ENCODE data around the gene DRC7.

DRC7 gene

GRCh38 chr16:57666353-57667047 lies 28.1 kb upstream of the DRC7 start:
- TF ChIP-seq SUZ12 (IDR thresholded peaks at IDR 0.05) (no peak), CTBP1 (IDR thresholded peaks at IDR 0.05; ENCODE audit: borderline replicate concordance) (no peak), ARNT (IDR thresholded peaks at IDR 0.05) (no peak), ZNF384 (IDR thresholded peaks at IDR 0.05) (no peak), L3MBTL2 (conservative IDR thresholded peaks at IDR 0.05) (no peak), FOXM1 (IDR thresholded peaks at IDR 0.05; ENCODE audit: borderline replicate concordance) (no peak), SP1 (IDR thresholded peaks at IDR 0.05) (no peak), TARDBP (IDR thresholded peaks at IDR 0.05) (no peak), FOXK2 (IDR thresholded peaks at IDR 0.05) (no peak), BHLHE40 (IDR thresholded peaks at IDR 0.05; ENCODE audit: borderline replicate concordance) (no peak), ELF4 (IDR thresholded peaks at IDR 0.05) (no peak), FOXA1 (IDR thresholded peaks at IDR 0.05) (no peak), LEF1 (IDR thresholded peaks at IDR 0.05; ENCODE audit: borderline replicate concordance) (no peak), HDGF (IDR thresholded peaks at IDR 0.05; ENCODE audit: borderline replicate concordance) (no peak), NFRKB (IDR thresholded peaks at IDR 0.05) (no peak)
- TF ChIP-seq, protein P1, sequence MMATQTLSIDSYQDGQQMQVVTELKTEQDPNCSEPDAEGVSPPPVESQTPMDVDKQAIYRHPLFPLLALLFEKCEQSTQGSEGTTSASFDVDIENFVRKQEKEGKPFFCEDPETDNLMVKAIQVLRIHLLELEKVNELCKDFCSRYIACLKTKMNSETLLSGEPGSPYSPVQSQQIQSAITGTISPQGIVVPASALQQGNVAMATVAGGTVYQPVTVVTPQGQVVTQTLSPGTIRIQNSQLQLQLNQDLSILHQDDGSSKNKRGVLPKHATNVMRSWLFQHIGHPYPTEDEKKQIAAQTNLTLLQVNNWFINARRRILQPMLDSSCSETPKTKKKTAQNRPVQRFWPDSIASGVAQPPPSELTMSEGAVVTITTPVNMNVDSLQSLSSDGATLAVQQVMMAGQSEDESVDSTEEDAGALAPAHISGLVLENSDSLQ (IDR thresholded peaks at IDR 0.05): no peak
- ChIA-PET POLR2A (no interaction called here), CTCF (no interaction called here)
- no peak for DNase-seq (ENCODE audit: extremely low spot score)

GRCh38 chr16:57667048-57667525 lies 27.5 kb upstream of the DRC7 start:
- TF ChIP-seq NFRKB (IDR thresholded peaks at IDR 0.05) (no peak), LEF1 (IDR thresholded peaks at IDR 0.05; ENCODE audit: borderline replicate concordance) (no peak), ELF4 (IDR thresholded peaks at IDR 0.05) (no peak), L3MBTL2 (conservative IDR thresholded peaks at IDR 0.05) (no peak), FOXK2 (IDR thresholded peaks at IDR 0.05) (no peak), FOXM1 (IDR thresholded peaks at IDR 0.05; ENCODE audit: borderline replicate concordance) (no peak), CTBP1 (IDR thresholded peaks at IDR 0.05; ENCODE audit: borderline replicate concordance) (no peak), TARDBP (IDR thresholded peaks at IDR 0.05) (no peak), ZNF384 (IDR thresholded peaks at IDR 0.05) (no peak), BHLHE40 (IDR thresholded peaks at IDR 0.05; ENCODE audit: borderline replicate concordance) (no peak), HDGF (IDR thresholded peaks at IDR 0.05; ENCODE audit: borderline replicate concordance) (no peak), SP1 (IDR thresholded peaks at IDR 0.05) (no peak), SUZ12 (IDR thresholded peaks at IDR 0.05) (no peak), FOXA1 (IDR thresholded peaks at IDR 0.05) (no peak), ARNT (IDR thresholded peaks at IDR 0.05) (no peak)
- TF ChIP-seq, protein P1 (IDR thresholded peaks at IDR 0.05): no peak
- ChIA-PET CTCF (interaction anchor here (0.9 kb wide), 1 partner anchor 74 kb away, joined by 3 read pairs; no protein-coding TSS in a partner anchor), POLR2A (interaction anchor here (0.7 kb wide), 1 partner anchor 68 kb away, joined by 4 read pairs; no protein-coding TSS in a partner anchor)
- no peak for DNase-seq (ENCODE audit: extremely low spot score)

DNA sequence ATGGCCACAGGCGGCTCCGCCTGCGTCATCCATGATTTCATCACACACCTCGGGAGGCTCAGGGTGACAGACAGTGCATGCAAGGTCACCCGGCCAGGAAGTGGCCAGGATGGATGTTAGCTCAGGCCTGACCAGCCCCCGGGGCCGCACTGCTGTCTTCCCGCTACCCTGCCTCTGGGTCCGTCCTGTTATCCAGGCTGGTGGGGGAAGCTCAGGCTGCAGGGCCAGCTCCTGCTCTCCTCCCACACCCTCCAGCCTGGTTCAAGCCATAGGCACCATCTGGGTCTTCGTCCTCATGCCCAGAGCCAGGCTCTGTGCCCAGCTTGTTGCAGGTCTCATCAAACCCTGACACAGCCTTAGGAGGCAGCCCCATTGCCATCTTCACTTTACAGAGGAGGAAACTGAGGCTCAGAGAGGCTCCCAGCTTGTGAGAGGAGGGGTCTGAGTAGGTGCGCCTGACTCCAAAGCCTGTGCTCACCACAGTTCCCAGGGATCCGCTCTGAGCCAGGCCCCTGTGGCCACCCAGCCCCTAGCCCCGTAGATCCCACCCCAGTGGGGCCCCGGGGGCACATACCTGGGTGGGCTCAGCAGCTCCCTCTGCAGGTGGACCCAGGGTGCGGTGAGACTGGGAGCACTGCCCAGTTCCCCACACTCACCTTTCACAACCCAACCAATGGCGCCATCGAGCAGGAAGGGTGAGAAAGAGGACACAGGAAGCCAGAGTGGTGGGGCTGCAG lies 26.9 kb upstream of the DRC7 start:
- CTCF ChIA-PET: interaction anchor here (0.9 to 1.2 kb wide), 2 partner anchors 69 to 75 kb away, joined by 3 read pairs; no protein-coding TSS in a partner anchor
- TF ChIP-seq CTBP1 (IDR thresholded peaks at IDR 0.05; ENCODE audit: borderline replicate concordance): no peak
- no peak for TF ChIP-seq SP1 (IDR thresholded peaks at IDR 0.05)
- no peak for TF ChIP-seq ARNT (IDR thresholded peaks at IDR 0.05)
- TF ChIP-seq LEF1 (IDR thresholded peaks at IDR 0.05; ENCODE audit: borderline replicate concordance): no peak
- TF ChIP-seq ZNF384 (IDR thresholded peaks at IDR 0.05): no peak
- POLR2A ChIA-PET: interaction anchor here (0.7 kb wide), 1 partner anchor 67 kb away, joined by 4 read pairs; no protein-coding TSS in a partner anchor
- DNase-seq (ENCODE audit: extremely low spot score): no peak

- no peak for DNase-seq (ENCODE audit: extremely low spot score)
- CTCF ChIA-PET: interaction anchor here (1.2 kb wide), 1 partner anchor 68 kb away, joined by 3 read pairs; no protein-coding TSS in a partner anchor
- TF ChIP-seq LEF1 (IDR thresholded peaks at IDR 0.05; ENCODE audit: borderline replicate concordance): no peak
- POLR2A ChIA-PET: no interaction called here
Observed at GRCh38 chr16:57668263-57668571, 26.4 kb upstream of the DRC7 start, which contains the start of gene ADGRG3. ADGRG3 (plus strand) TSS chr16:57668306; CDS start chr16:57668348, 42 bp downstream.

GRCh38 chr16:57668630-57669475 lies 25.8 kb upstream of the DRC7 start:
- TF ChIP-seq LEF1 (IDR thresholded peaks at IDR 0.05; ENCODE audit: borderline replicate concordance) (no peak), TARDBP (IDR thresholded peaks at IDR 0.05) (no peak), L3MBTL2 (conservative IDR thresholded peaks at IDR 0.05) (no peak)
- ChIA-PET CTCF (interaction anchor here (1.2 kb wide), 1 partner anchor 67 kb away, joined by 3 read pairs; no protein-coding TSS in a partner anchor), POLR2A (no interaction called here)
- no peak for DNase-seq (ENCODE audit: extremely low spot score)

DNA sequence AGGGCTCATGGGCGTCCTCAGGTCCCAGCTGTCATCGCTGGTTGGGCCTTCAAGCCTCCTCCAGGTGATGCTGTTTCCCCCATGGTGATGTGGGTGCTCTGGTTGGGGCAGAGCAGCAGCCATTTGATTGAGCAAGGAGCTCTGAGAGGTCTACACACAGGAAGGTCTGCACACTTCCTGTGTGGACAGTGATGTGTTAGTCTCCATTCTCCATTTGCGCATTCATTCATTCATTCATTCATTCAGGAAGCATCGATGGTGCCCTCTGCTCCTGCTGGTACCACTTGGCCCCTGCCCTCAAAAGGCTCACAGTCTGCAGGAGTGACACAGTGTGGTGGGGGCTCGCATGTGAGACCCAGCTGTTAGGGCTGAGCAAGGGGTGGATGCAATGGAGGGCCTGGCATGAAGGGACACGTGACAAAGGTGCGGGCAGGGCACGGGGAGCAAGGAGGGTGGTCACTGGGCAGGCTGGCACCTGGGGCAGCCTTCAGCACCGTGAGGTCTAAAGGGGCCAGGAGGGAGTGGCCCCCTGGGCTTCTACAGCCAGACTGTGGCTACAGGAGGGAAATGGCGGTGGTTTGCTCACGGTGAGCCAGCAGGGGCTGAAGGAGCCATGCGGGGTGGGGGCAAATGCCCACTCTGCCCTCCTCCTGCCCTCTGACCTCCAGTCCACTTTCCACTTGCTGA lies 25.0 kb upstream of the DRC7 start:
- DNase-seq (ENCODE audit: extremely low spot score): no peak
- no peak for TF ChIP-seq BHLHE40 (IDR thresholded peaks at IDR 0.05; ENCODE audit: borderline replicate concordance)
- TF ChIP-seq SUZ12 (IDR thresholded peaks at IDR 0.05): no peak
- no peak for TF ChIP-seq TARDBP (IDR thresholded peaks at IDR 0.05)
- TF ChIP-seq HDGF (IDR thresholded peaks at IDR 0.05; ENCODE audit: borderline replicate concordance): no peak
- no peak for TF ChIP-seq FOXA1 (IDR thresholded peaks at IDR 0.05)
- no peak for TF ChIP-seq ELF4 (IDR thresholded peaks at IDR 0.05)
- no peak for TF ChIP-seq LEF1 (IDR thresholded peaks at IDR 0.05; ENCODE audit: borderline replicate concordance)
- TF ChIP-seq, protein P1 (IDR thresholded peaks at IDR 0.05): no peak
- TF ChIP-seq SP1 (IDR thresholded peaks at IDR 0.05): no peak
- ChIA-PET POLR2A (no interaction called here), CTCF (no interaction called here)
